SKM-1 (cell line): Measurements from ENCODE around the gene TBC1D1.

Experiments used
- DNase-seq: peaks from one replicate; lab custom pipeline; 2025; ENCODE audit not compliant: unreplicated experiment; lab: John Stamatoyannopoulos, UW

Gene TBC1D1

GRCh38 chr4:38095691-38096090 is 204.8 kb downstream of the TBC1D1 start:
- no peak for DNase-seq

GRCh38 chr4:38097818-38098217 is 206.9 kb downstream of the TBC1D1 start:
- no peak for DNase-seq

- DNase-seq = no peak
Measured at GRCh38 chr4:38099020-38099600, 208.2 kb downstream of the TBC1D1 start.

- DNase-seq = no peak
Measured at GRCh38 chr4:38099908-38100407, 209.1 kb downstream of the TBC1D1 start.

GRCh38 chr4:38100474-38101255 is 209.8 kb downstream of the TBC1D1 start:
- no peak for DNase-seq

- no peak for DNase-seq
Measured at GRCh38 chr4:38101563-38101962, 210.7 kb downstream of the TBC1D1 start.

- no peak for DNase-seq
Measured at GRCh38 chr4:38102957-38103588, 212.2 kb downstream of the TBC1D1 start.

GRCh38 chr4:38105475-38106220 is 214.8 kb downstream of the TBC1D1 start:
- no peak for DNase-seq

- no peak for DNase-seq
Measured at GRCh38 chr4:38106311-38106710, 215.4 kb downstream of the TBC1D1 start.

GRCh38 chr4:38106886-38107514 is 216.1 kb downstream of the TBC1D1 start:
- no peak for DNase-seq

- no peak for DNase-seq
Measured at GRCh38 chr4:38107818-38108217, 216.9 kb downstream of the TBC1D1 start.

- no peak for DNase-seq
Measured at GRCh38 chr4:38109370-38109769, 218.5 kb downstream of the TBC1D1 start.

- no peak for DNase-seq
Measured at GRCh38 chr4:38109896-38110295, 219.0 kb downstream of the TBC1D1 start.

- no peak for DNase-seq
Measured at GRCh38 chr4:38111024-38111423, 220.1 kb downstream of the TBC1D1 start.

GRCh38 chr4:38111717-38112116 is 220.8 kb downstream of the TBC1D1 start:
- no peak for DNase-seq

- DNase-seq = no peak
Measured at GRCh38 chr4:38113132-38113531, 222.2 kb downstream of the TBC1D1 start.

- no peak for DNase-seq
Measured at GRCh38 chr4:38113551-38113950, 222.7 kb downstream of the TBC1D1 start.

- no peak for DNase-seq
Measured at GRCh38 chr4:38114386-38115150, 223.7 kb downstream of the TBC1D1 start.

- no peak for DNase-seq
Measured at GRCh38 chr4:38115601-38116000, 224.7 kb downstream of the TBC1D1 start.

GRCh38 chr4:38117591-38117990 is 226.7 kb downstream of the TBC1D1 start:
- no peak for DNase-seq
